Trophoblast cell (in vitro differentiated cells and primary cell): ENCODE data around the gene IP6K2.
A peak's percentile ranks its signal among the peaks of the same experiment; 100 is the strongest.

Source experiments
- DNase-seq, 2 donors: peaks; one replicate each; pipeline ENCODE4 v3.0.0-alpha.2; 2016
- H2AFZ ChIP-seq: 2 replicates; pipeline ENCODE4 v1.6.1; 2013; ENCODE audit warnings: low read length, moderate library complexity, mild to moderate bottlenecking; ENCODE audit not compliant: insufficient read depth, poor library complexity
- H2AK5ac ChIP-seq: 2 replicates; pipeline ENCODE4 v1.6.1; 2013; ENCODE audit warnings: mild to moderate bottlenecking, low read length
- H2BK120ac ChIP-seq: 2 replicates; pipeline ENCODE4 v1.6.1; 2013; ENCODE audit warnings: low read length, mild to moderate bottlenecking, moderate library complexity; ENCODE audit not compliant: insufficient read depth, poor library complexity
- H2BK12ac ChIP-seq: 2 replicates; pipeline ENCODE4 v1.6.1; 2013; ENCODE audit warnings: mild to moderate bottlenecking, low read length, moderate library complexity
- H2BK5ac ChIP-seq: 2 replicates; pipeline ENCODE4 v1.6.1; 2013; ENCODE audit warnings: low read length, low read depth, moderate library complexity, mild to moderate bottlenecking; ENCODE audit not compliant: poor library complexity
- H3K14ac ChIP-seq: 2 replicates; pipeline ENCODE4 v1.6.1; 2013; ENCODE audit warnings: mild to moderate bottlenecking, low read length
- H3K18ac ChIP-seq: 2 replicates; pipeline ENCODE4 v1.6.1; 2013; ENCODE audit warnings: mild to moderate bottlenecking, low read length
- H3K23ac ChIP-seq: 2 replicates; pipeline ENCODE4 v1.6.1; 2013; ENCODE audit warnings: low read length
- H3K27ac ChIP-seq: 2 replicates; pipeline ENCODE4 v1.5.1; 2013; ENCODE audit warnings: low read depth, mild to moderate bottlenecking, inconsistent platforms, low read length, moderate library complexity
- H3K27me3 ChIP-seq: 2 replicates; pipeline ENCODE4 v1.6.1; 2013; ENCODE audit warnings: inconsistent platforms, mild to moderate bottlenecking, low read length, moderate library complexity; ENCODE audit not compliant: insufficient read depth
- H3K36me3 ChIP-seq, 2 experiments: 1 replicate in 1 of 2; 2 replicates in 1 of 2; pipeline ENCODE4 v1.6.1; 2013; ENCODE audit warnings: low read length in 2 of 2, mild to moderate bottlenecking in 2 of 2, moderate library complexity in 1 of 2; ENCODE audit not compliant: insufficient read depth in 2 of 2, control insufficient read depth in 1 of 2
- H3K4ac ChIP-seq: 2 replicates; pipeline ENCODE4 v1.6.1; 2013; ENCODE audit warnings: low read depth, mild to moderate bottlenecking, low read length, moderate library complexity
- H3K4me1 ChIP-seq, 2 experiments: 1 replicate in 1 of 2; 2 replicates in 1 of 2; pipeline ENCODE4 v1.6.1; 2013; ENCODE audit warnings: low read length in 2 of 2, mild to moderate bottlenecking in 2 of 2, moderate library complexity in 1 of 2; ENCODE audit not compliant: insufficient read depth in 2 of 2, control insufficient read depth in 1 of 2
- H3K4me2 ChIP-seq: 2 replicates; pipeline ENCODE4 v1.6.1; 2013; ENCODE audit warnings: inconsistent platforms, mild to moderate bottlenecking, low read length, moderate library complexity
- H3K4me3 ChIP-seq: 2 replicates; pipeline ENCODE4 v1.5.1; 2013; ENCODE audit warnings: mild to moderate bottlenecking, low read depth, low read length, inconsistent platforms
- H3K79me1 ChIP-seq: one replicate; pipeline ENCODE4 v1.6.1; 2013; ENCODE audit warnings: low read length
- H3K79me2 ChIP-seq: 2 replicates; pipeline ENCODE4 v1.6.1; 2013; ENCODE audit warnings: low read length, mild to moderate bottlenecking; ENCODE audit not compliant: control insufficient read depth, insufficient read depth, poor library complexity
- H3K9ac ChIP-seq: 2 replicates; pipeline ENCODE4 v1.6.1; 2013; ENCODE audit warnings: mild to moderate bottlenecking, low read length
- H3K9me3 ChIP-seq: 2 replicates; pipeline ENCODE4 v1.6.1; 2013; ENCODE audit warnings: low read depth, mild to moderate bottlenecking, control low read depth, inconsistent platforms, low read length; ENCODE audit not compliant: insufficient read depth
- H4K12ac ChIP-seq: 2 replicates; pipeline ENCODE4 v1.6.1; 2013; ENCODE audit warnings: low read depth, mild to moderate bottlenecking, low read length, moderate library complexity
- H4K8ac ChIP-seq: 2 replicates; pipeline ENCODE4 v1.6.1; 2013; ENCODE audit warnings: low read depth, mild to moderate bottlenecking, low read length, moderate library complexity
- H4K91ac ChIP-seq: one replicate; pipeline ENCODE4 v1.6.1; 2013; ENCODE audit warnings: low read depth, mild to moderate bottlenecking, low read length, moderate library complexity
- WGBS: extraction: QIAGEN DNeasy Blood & Tissue Kit; methylation state at CpG from one replicate; pipeline ENCODE4 v1.1.7; 2013; ENCODE audit warnings: missing lambda C conversion rate; ENCODE audit not compliant: insufficient read length, insufficient coverage; ENCODE audit errors: extremely low coverage; 5-methylcytosine and 5-hydroxymethylcytosine counted together

The IP6K2 gene

DNA sequence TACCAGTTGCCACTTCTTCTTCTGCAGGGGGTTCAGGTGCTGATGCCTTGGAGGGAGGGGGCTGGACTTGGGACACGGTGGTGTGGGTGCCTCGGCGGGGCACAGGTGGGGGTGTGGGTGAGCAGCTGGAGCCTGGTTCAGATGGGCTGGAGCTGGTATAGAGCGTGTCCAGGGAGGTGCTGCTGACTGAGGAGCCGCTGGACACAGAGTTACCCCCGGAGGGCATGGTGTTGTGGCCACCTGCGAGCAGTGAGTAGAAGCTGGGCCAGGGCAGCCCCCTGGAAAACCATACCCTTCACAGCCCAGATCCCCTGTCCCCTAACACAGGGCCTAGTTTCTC, 35.5 kb downstream of the IP6K2 start:
- H2AFZ ChIP-seq = no peak overlapping the region
- H4K12ac ChIP-seq = no peak overlapping the region
- no peak overlapping the region for H3K14ac ChIP-seq
- H3K9me3 ChIP-seq = no peaks in the 10 kb centered on the region
- no peak overlapping the region for H2BK120ac ChIP-seq
- WGBS = no CpG with 5 or more reads among the region's 7 CpGs
- no peak overlapping the region for H3K4me2 ChIP-seq
- H2BK5ac ChIP-seq = no peak overlapping the region
- H3K36me3 ChIP-seq = peaks cover 50 to 54% of the 10 kb centered on the region in 2 experiments
- peaks cover 2% of the 10 kb centered on the region for H3K79me1 ChIP-seq
- no peak overlapping the region for H2BK12ac ChIP-seq
- no peak overlapping the region for H3K4me3 ChIP-seq
- no peaks in the 10 kb centered on the region for H3K27me3 ChIP-seq
- no peak overlapping the region for H2AK5ac ChIP-seq
- H3K4ac ChIP-seq = no peak overlapping the region
- H3K79me2 ChIP-seq = peaks cover 5% of the 10 kb centered on the region
- no peak overlapping the region for H3K27ac ChIP-seq
- H3K4me1 ChIP-seq = peaks cover 8 to 11% of the 10 kb centered on the region in 2 experiments
- no peak overlapping the region for H3K23ac ChIP-seq
- no peak for DNase-seq
- no peak overlapping the region for H3K18ac ChIP-seq
- H4K8ac ChIP-seq = no peak overlapping the region
- no peak overlapping the region for H3K9ac ChIP-seq
- no peak overlapping the region for H4K91ac ChIP-seq

DNA sequence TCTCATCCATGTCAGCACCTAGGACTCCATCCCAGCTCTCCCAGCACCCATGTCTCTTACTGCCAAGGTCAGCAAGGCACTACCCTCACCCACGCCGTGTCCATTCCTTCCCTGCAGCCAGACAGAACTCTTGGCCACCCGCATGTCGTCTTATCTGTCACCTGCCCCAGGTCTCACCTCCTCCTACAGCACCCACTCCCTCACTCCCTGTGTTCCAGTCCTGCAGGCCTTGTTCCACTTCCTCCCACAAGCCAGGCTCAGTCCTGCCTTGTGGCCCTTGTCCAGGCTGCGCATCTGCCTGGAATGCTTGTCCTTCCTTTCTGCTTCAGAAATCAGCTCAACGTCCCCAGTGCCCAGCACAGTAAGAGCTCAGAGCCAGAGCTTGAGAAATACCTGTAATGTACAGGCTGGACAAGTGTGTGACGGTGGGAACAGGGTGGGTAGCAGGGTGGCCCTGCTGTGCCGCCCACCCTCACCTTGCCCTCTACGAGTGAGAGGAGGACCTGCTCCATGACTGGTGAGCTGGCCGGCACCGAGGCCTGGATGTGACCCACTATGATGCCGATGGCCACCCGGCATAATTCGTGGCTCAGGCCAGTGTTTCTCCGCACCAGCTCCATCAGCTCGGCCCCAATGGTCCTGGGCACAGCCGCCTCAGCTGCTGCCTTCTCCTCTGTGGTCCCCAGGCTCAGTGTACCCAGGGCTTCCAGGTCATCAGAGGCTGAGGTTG, 36.0 kb downstream of the IP6K2 start:
- Histone ChIP-seq H3K18ac (no peak overlapping the region), H3K4me1 (peaks cover 8 to 11% of the 10 kb centered on the region in 2 experiments), H2BK5ac (no peak overlapping the region), H4K12ac (no peak overlapping the region), H3K27me3 (no peaks in the 10 kb centered on the region), H4K91ac (no peak overlapping the region), H3K9me3 (no peaks in the 10 kb centered on the region), H3K4me3 (peak overlapping the region; percentile 10), H3K79me1 (peaks cover 2% of the 10 kb centered on the region), H3K4me2 (no peak overlapping the region), H2BK120ac (no peak overlapping the region), H3K4ac (no peak overlapping the region), H3K23ac (no peak overlapping the region), H4K8ac (no peak overlapping the region), H3K36me3 (peaks cover 55 to 59% of the 10 kb centered on the region in 2 experiments), H2BK12ac (no peak overlapping the region), H2AK5ac (no peak overlapping the region), H3K14ac (no peak overlapping the region), H3K27ac (no peak overlapping the region), H2AFZ (no peak overlapping the region), H3K79me2 (peaks cover 5% of the 10 kb centered on the region), H3K9ac (no peak overlapping the region)
- WGBS = no CpG with 5 or more reads among the region's 17 CpGs
- DNase-seq = peak; percentile 58 to 75

- Histone ChIP-seq H2BK12ac (no peak overlapping the region), H2BK120ac (no peak overlapping the region), H3K4me3 (no peak overlapping the region), H4K12ac (no peak overlapping the region), H3K18ac (no peak overlapping the region), H3K9me3 (no peaks in the 10 kb centered on the region), H3K79me1 (no peaks in the 10 kb centered on the region), H2BK5ac (no peak overlapping the region), H3K4me1 (peaks cover 5 to 8% of the 10 kb centered on the region in 2 experiments), H4K91ac (no peak overlapping the region), H2AK5ac (no peak overlapping the region), H3K79me2 (no peaks in the 10 kb centered on the region), H3K23ac (no peak overlapping the region), H3K9ac (no peak overlapping the region), H2AFZ (no peak overlapping the region), H3K4ac (no peak overlapping the region), H3K36me3 (peaks cover 60 to 69% of the 10 kb centered on the region in 2 experiments), H3K14ac (no peak overlapping the region), H3K27ac (no peak overlapping the region), H3K4me2 (no peak overlapping the region), H4K8ac (no peak overlapping the region), H3K27me3 (no peaks in the 10 kb centered on the region)
- DNase-seq = peak; percentile 80 to 91
- WGBS = no CpG with 5 or more reads among the region's 20 CpGs
Measured at GRCh38 chr3:48679411-48680391, 37.3 kb downstream of the IP6K2 start.

DNA sequence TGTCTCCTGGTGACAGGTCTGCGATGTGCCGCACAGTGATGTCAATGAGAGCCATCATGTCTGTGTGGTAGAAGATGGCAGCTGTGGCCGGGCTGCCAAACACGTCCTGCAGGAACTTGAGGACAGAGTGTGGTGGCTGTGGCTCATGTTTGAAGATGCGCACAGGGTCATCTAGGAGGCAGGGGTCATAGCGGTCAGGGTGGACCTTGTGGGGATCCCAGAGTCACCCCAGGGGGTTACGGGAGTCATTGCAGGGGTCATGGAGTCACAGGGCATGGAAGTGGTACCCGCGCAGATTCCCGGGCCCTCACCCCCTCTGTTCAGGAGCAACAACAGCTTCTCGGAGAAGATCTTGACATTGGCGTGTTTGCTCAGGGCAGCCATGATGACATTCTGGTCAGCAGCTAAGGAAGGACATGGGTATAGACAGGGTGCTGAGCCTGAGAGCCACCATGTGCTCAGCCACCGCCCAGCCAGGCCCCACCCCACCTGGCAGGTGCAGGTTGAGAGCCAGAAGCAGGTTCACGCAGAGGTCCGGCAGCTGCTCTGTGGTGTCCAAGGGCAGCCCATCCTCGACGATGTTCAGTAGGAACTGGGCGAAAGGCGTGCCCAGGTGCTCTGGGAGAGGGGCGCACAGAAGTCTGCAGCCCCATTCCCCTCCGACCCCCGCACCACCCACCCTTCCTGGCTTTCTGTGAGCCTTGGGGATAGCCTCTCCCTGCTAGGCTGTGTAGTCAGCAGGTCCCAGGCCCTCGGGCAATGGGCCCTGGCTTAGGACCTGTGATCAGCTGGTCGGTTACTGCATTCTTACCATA, 38.2 kb downstream of the IP6K2 start:
- Histone ChIP-seq H3K27me3 (no peaks in the 10 kb centered on the region), H2AFZ (no peak overlapping the region), H3K18ac (no peak overlapping the region), H2BK120ac (no peak overlapping the region), H4K8ac (no peak overlapping the region), H2BK12ac (no peak overlapping the region), H2AK5ac (no peak overlapping the region), H3K14ac (no peak overlapping the region), H3K4ac (no peak overlapping the region), H3K79me1 (no peaks in the 10 kb centered on the region), H2BK5ac (no peak overlapping the region), H3K4me1 (peaks cover 0 to 3% of the 10 kb centered on the region in 2 experiments), H3K79me2 (no peaks in the 10 kb centered on the region), H3K36me3 (peaks cover 69 to 78% of the 10 kb centered on the region in 2 experiments), H3K23ac (no peak overlapping the region), H3K27ac (no peak overlapping the region), H3K4me3 (no peak overlapping the region), H3K9ac (no peak overlapping the region), H3K9me3 (no peaks in the 10 kb centered on the region), H3K4me2 (no peak overlapping the region), H4K91ac (no peak overlapping the region), H4K12ac (no peak overlapping the region)
- peak; percentile 27 to 60 for DNase-seq
- WGBS = no CpG with 5 or more reads among the region's 24 CpGs
